ENCODE data around the gene NEU4. TPM values are rescaled to one million over a fixed set of nuclear protein-coding genes. Genes with fewer than 3 reads are reported as not detected.

The NEU4 gene
- total RNA-seq, 1 experiment from 2014 or later: 10.0 TPM

DNA sequence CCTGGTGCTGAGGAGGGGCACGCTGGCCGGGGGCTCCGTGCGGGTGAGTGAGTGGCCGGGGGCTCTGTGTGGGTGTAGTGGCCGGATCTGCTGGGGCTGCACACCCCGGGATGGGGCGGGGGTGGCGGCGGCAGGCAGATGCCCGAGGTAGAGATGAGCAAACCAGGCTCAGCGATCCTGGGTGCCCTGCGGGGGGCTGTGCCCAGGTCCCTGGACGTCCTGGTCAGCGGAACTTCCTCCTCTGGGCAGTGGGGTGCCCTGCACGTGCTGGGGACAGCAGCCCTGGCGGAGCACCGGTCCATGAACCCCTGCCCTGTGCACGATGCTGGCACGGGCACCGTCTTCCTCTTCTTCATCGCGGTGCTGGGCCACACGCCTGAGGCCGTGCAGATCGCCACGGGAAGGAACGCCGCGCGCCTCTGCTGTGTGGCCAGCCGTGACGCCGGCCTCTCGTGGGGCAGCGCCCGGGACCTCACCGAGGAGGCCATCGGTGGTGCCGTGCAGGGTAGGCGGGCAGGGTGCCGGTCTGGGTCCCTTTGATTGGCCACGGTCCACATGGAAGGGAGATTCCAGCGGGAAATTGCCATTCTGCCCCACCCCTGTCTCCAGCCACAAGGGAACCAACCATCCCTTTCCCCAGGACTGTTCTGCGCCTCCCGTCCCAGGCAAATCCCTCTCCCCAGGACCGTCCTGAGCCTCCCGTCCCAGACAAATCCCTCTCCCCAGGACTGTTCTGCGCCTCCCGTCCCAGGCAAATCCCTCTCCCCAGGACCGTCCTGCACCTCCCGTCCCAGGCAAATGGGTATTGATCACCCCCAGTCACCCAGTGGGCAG is 5.9 kb downstream of the NEU4 start:
- BruUV-seq (replicated peaks): no TSS peak
- POLR2A ChIA-PET: no interaction called here
- intact Hi-C loops (cut with micrococcal nuclease; ENCODE audit: unreplicated experiment): no loop called here

DNA sequence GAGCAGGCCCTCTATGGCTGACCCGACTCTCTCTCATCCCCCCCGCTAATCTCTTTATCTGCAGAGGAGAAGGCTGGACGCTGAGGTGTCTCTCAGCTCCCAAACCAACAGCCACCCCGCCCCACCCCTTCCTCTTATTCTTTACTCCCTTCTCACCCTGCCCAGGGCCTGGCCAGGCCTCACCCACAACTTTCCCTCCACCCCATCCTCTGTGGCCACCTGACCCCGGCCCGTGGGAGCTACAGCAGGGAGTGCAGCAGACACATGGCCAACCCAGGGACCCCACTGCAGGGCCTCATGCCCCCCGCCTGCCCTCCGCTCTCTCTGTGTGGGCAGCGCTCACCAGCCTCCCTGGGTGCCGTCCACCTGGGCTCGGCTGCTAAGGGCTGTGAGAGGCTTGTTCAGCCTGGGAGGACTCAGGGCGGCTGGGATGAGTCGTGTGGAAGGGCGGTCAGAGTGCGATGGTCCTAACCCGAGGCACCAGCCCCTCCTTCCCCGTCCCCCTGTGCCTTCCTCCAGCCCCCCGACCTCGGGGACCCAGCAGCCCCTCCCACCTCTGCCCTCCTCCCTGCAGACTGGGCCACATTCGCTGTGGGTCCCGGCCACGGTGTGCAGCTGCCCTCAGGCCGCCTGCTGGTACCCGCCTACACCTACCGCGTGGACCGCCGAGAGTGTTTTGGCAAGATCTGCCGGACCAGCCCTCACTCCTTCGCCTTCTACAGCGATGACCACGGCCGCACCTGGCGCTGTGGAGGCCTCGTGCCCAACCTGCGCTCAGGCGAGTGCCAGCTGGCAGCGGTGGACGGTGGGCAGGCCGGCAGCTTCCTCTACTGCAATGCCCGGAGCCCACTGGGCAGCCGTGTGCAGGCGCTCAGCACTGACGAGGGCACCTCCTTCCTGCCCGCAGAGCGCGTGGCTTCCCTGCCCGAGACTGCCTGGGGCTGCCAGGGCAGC is 6.8 kb downstream of the NEU4 start:
- no peak overlapping the region for H3K27ac ChIP-seq (ENCODE audit: low read length)
- TF ChIP-seq, protein P1, sequence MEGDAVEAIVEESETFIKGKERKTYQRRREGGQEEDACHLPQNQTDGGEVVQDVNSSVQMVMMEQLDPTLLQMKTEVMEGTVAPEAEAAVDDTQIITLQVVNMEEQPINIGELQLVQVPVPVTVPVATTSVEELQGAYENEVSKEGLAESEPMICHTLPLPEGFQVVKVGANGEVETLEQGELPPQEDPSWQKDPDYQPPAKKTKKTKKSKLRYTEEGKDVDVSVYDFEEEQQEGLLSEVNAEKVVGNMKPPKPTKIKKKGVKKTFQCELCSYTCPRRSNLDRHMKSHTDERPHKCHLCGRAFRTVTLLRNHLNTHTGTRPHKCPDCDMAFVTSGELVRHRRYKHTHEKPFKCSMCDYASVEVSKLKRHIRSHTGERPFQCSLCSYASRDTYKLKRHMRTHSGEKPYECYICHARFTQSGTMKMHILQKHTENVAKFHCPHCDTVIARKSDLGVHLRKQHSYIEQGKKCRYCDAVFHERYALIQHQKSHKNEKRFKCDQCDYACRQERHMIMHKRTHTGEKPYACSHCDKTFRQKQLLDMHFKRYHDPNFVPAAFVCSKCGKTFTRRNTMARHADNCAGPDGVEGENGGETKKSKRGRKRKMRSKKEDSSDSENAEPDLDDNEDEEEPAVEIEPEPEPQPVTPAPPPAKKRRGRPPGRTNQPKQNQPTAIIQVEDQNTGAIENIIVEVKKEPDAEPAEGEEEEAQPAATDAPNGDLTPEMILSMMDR (IDR thresholded peaks at IDR 0.05): no peak
- TF ChIP-seq TCF7L2 (IDR thresholded peaks at IDR 0.05; ENCODE audit: low read depth, low read length): no peak
- no peak for TF ChIP-seq POLR2AphosphoS5 (IDR thresholded peaks at IDR 0.05; ENCODE audit: low read depth, low read length)
- no peak for TF ChIP-seq SIN3A (IDR thresholded peaks at IDR 0.05; ENCODE audit: borderline replicate concordance, insufficient read depth, low read depth, low read length)
- TF ChIP-seq, protein P2, sequence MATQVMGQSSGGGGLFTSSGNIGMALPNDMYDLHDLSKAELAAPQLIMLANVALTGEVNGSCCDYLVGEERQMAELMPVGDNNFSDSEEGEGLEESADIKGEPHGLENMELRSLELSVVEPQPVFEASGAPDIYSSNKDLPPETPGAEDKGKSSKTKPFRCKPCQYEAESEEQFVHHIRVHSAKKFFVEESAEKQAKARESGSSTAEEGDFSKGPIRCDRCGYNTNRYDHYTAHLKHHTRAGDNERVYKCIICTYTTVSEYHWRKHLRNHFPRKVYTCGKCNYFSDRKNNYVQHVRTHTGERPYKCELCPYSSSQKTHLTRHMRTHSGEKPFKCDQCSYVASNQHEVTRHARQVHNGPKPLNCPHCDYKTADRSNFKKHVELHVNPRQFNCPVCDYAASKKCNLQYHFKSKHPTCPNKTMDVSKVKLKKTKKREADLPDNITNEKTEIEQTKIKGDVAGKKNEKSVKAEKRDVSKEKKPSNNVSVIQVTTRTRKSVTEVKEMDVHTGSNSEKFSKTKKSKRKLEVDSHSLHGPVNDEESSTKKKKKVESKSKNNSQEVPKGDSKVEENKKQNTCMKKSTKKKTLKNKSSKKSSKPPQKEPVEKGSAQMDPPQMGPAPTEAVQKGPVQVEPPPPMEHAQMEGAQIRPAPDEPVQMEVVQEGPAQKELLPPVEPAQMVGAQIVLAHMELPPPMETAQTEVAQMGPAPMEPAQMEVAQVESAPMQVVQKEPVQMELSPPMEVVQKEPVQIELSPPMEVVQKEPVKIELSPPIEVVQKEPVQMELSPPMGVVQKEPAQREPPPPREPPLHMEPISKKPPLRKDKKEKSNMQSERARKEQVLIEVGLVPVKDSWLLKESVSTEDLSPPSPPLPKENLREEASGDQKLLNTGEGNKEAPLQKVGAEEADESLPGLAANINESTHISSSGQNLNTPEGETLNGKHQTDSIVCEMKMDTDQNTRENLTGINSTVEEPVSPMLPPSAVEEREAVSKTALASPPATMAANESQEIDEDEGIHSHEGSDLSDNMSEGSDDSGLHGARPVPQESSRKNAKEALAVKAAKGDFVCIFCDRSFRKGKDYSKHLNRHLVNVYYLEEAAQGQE (IDR thresholded peaks at IDR 0.05; ENCODE audit: insufficient read depth in 1 of 2, low read depth in 2 of 2, low read length in 1 of 2): no peak
- peaks cover 6% of the 10 kb centered on the region for H3K4me1 ChIP-seq (ENCODE audit: control insufficient read depth, insufficient read depth, low read length)
- H3K4me3 ChIP-seq (ENCODE audit: low read depth in 2 of 2, low read length in 2 of 2): no peak overlapping the region
- POLR2A ChIA-PET: no interaction called here
- ATAC-seq (no peak), DNase-seq (ENCODE audit: low read depth, low spot score) (no peak)
- no TSS peak for BruUV-seq (replicated peaks)
- CTCF ChIA-PET: interaction anchor here (0.9 kb wide), 1 partner anchor 19 kb away, joined by 6 read pairs; no protein-coding TSS in a partner anchor
- no peaks in the 10 kb centered on the region for H3K9me3 ChIP-seq (ENCODE audit: control insufficient read depth, insufficient read depth, low read depth, low read length)
- no peaks in the 10 kb centered on the region for H3K27me3 ChIP-seq (ENCODE audit: control insufficient read depth, insufficient read depth, low read length)
- in situ Hi-C loops (cut with HindIII; ENCODE audit: low pct_unique_long_range_greater_than_20kb, low sequenced_read_pairs): no loop called here
- H3K36me3 ChIP-seq (ENCODE audit: control insufficient read depth, insufficient read depth, low read length): no peaks in the 10 kb centered on the region
- intact Hi-C loops (cut with micrococcal nuclease; ENCODE audit: unreplicated experiment): no loop called here

More for the DNA sequence above, 5.9 kb downstream of the NEU4 start:
- no peaks in the 10 kb centered on the region for H3K9me3 ChIP-seq (ENCODE audit: control insufficient read depth, insufficient read depth, low read depth, low read length)
- DNase-seq (ENCODE audit: low read depth, low spot score) (no peak), ATAC-seq (peak; percentile 57)
- H3K4me1 ChIP-seq (ENCODE audit: control insufficient read depth, insufficient read depth, low read length): peaks cover 6% of the 10 kb centered on the region
- H3K27ac ChIP-seq (ENCODE audit: low read length): no peak overlapping the region
- in situ Hi-C loops (cut with HindIII; ENCODE audit: low pct_unique_long_range_greater_than_20kb, low sequenced_read_pairs): no loop called here
- CTCF ChIA-PET: no interaction called here
- no peak overlapping the region for H3K4me3 ChIP-seq (ENCODE audit: low read depth in 2 of 2, low read length in 2 of 2)
- no peak for TF ChIP-seq SIN3A (IDR thresholded peaks at IDR 0.05; ENCODE audit: borderline replicate concordance, insufficient read depth, low read depth, low read length)
- TF ChIP-seq TCF7L2 (IDR thresholded peaks at IDR 0.05; ENCODE audit: low read depth, low read length): no peak
- TF ChIP-seq, protein P2 (IDR thresholded peaks at IDR 0.05; ENCODE audit: insufficient read depth in 1 of 2, low read depth in 2 of 2, low read length in 1 of 2): no peak
- TF ChIP-seq, protein P1 (IDR thresholded peaks at IDR 0.05): no peak
- no peak for TF ChIP-seq POLR2AphosphoS5 (IDR thresholded peaks at IDR 0.05; ENCODE audit: low read depth, low read length)
- H3K36me3 ChIP-seq (ENCODE audit: control insufficient read depth, insufficient read depth, low read length): no peaks in the 10 kb centered on the region
- H3K27me3 ChIP-seq (ENCODE audit: control insufficient read depth, insufficient read depth, low read length): no peaks in the 10 kb centered on the region

Data from Panc1 (cell line).